GM12873 (cell line): ENCODE measurements around the gene RYR3.

Experiments used
- CTCF ChIP-seq: IDR thresholded peaks from 2 replicates; pipeline ENCODE4 v1.5.1; 2012; ENCODE audit warnings: low read depth, mild to moderate bottlenecking, moderate library complexity, low read length, control low read depth; ENCODE audit not compliant: insufficient read depth; ENCODE audit errors: missing control alignments

Gene RYR3

DNA sequence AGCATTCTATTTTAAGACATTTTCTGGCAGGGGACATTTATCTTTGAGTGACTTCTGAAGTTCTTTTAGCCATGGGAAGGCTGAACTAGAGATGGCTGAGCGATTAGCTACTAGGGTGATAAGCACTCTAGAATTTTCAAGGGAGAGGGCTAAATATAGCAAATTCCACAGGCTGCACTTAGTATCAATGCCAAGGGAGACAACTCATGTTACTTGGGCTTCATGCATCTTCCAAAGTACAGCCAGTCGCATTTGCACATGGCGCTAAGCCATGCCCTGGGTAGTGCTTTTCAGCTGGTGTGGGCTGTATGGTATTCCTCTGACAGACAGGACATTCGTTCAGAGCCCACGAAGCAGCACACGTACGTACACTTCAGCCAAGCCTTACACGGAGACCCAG, 69.6 kb downstream of the RYR3 start:
- TF ChIP-seq CTCF = no peak

- TF ChIP-seq CTCF = no peak
Observed at GRCh38 chr15:33382491-33382890, 71.7 kb downstream of the RYR3 start.

GRCh38 chr15:33384307-33384706, 73.5 kb downstream of the RYR3 start:
- no peak for TF ChIP-seq CTCF

GRCh38 chr15:33392453-33392852, 81.7 kb downstream of the RYR3 start:
- TF ChIP-seq CTCF = no peak

GRCh38 chr15:33393546-33393945, 82.8 kb downstream of the RYR3 start:
- TF ChIP-seq CTCF = no peak

GRCh38 chr15:33395321-33395720, 84.6 kb downstream of the RYR3 start:
- TF ChIP-seq CTCF = no peak

DNA sequence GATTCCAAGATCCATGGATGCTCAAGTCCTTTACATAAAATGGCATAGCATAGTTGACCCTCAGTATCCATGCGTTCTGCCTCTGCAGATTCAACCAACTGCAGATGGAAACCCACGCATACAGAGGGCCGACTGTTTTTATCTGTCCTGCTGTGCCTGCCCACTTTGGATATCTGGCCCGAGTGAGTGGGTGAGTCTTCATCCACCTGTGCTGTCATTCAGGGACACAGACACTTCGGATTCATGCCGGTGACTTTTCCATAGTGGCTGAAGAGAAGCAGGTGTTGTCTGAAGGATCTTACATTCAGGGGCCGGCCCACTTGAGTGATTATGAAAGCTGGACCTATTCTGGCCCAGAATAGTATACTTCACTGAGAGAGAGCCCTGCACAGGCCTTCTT, 85.1 kb downstream of the RYR3 start:
- TF ChIP-seq CTCF = no peak
